COLO829 (cell line): Measurements from ENCODE around the gene MMP14.

Experiments
- DNase-seq: peaks from one replicate; pipeline ENCODE4 v3.0.0; 2012; ENCODE audit warnings: low spot score

MMP14 gene

GRCh38 chr14:22884738-22885523 is 48.5 kb downstream of the MMP14 start:
- no peak for DNase-seq

- no peak for DNase-seq
Measured at GRCh38 chr14:22885975-22886374, 49.6 kb downstream of the MMP14 start.

- DNase-seq: peak; percentile 30
Measured at GRCh38 chr14:22886500-22887259, 50.3 kb downstream of the MMP14 start.

- peak; percentile 21 for DNase-seq
Measured at GRCh38 chr14:22887260-22887989, 51.0 kb downstream of the MMP14 start.

- DNase-seq: no peak
Measured at GRCh38 chr14:22887990-22888378, 51.6 kb downstream of the MMP14 start.

- no peak for DNase-seq
Measured at GRCh38 chr14:22888662-22889061, 52.3 kb downstream of the MMP14 start.

- no peak for DNase-seq
Measured at GRCh38 chr14:22890416-22890815, 54.0 kb downstream of the MMP14 start.

GRCh38 chr14:22892488-22892887 is 56.1 kb downstream of the MMP14 start:
- no peak for DNase-seq

GRCh38 chr14:22893706-22894105 is 57.3 kb downstream of the MMP14 start:
- DNase-seq: no peak

GRCh38 chr14:22895402-22895801 is 59.0 kb downstream of the MMP14 start:
- no peak for DNase-seq

- DNase-seq: no peak
Measured at GRCh38 chr14:22896356-22896755, 60.0 kb downstream of the MMP14 start.

- DNase-seq: no peak
Measured at GRCh38 chr14:22896760-22897159, 60.4 kb downstream of the MMP14 start.

GRCh38 chr14:22897357-22897756 is 61.0 kb downstream of the MMP14 start:
- DNase-seq: no peak
